SU-DHL-6 (cell line): Measurements from ENCODE around the gene CACNA2D4.

ENCODE experiments used
- H2AFZ ChIP-seq: fragments of 200-600 bp; sonication (generic); 2 replicates; pipeline ENCODE4 v1.6.1; 2014; ENCODE audit warnings: low read depth, mild to moderate bottlenecking, moderate library complexity, mixed read lengths, antibody characterized with exemption, low read length; ENCODE audit not compliant: severe bottlenecking
- H3F3A ChIP-seq: fragments of 200-600 bp; shearing (Covaris generic); 2 replicates; pipeline ENCODE4 v1.6.0; 2016; ENCODE audit warnings: antibody characterized with exemption, mild to moderate bottlenecking; ENCODE audit not compliant: insufficient read depth
- H3K27ac ChIP-seq: fragments of 200-600 bp; sonication (generic); 2 replicates; pipeline ENCODE4 v1.5.1; 2016; ENCODE audit warnings: low read depth, mild to moderate bottlenecking, low read length, moderate library complexity, mixed read lengths
- H3K27me3 ChIP-seq: fragments of 200-600 bp; sonication (generic), shearing (Covaris generic); 2 replicates; pipeline ENCODE4 v1.6.0; 2014; ENCODE audit warnings: mild to moderate bottlenecking, low read length
- H3K36me3 ChIP-seq: fragments of 200-600 bp; sonication (generic); 2 replicates; pipeline ENCODE4 v1.6.1; 2014; ENCODE audit warnings: mild to moderate bottlenecking, low read length, mixed read lengths
- H3K4me2 ChIP-seq: fragments of 300-600, 200-600 bp; shearing (Covaris generic), sonication (generic); 2 replicates; pipeline ENCODE4 v1.6.0; 2014; ENCODE audit warnings: low read length, low read depth, mild to moderate bottlenecking; ENCODE audit not compliant: poor library complexity, severe bottlenecking
- H3K4me3 ChIP-seq: fragments of 200-600 bp; sonication (generic); 2 replicates; pipeline ENCODE4 v1.5.1; 2014; ENCODE audit warnings: antibody characterized with exemption, low read length, mild to moderate bottlenecking, mixed read lengths; ENCODE audit not compliant: insufficient read depth, poor library complexity, severe bottlenecking
- H3K79me2 ChIP-seq: fragments of 200-600 bp; sonication (generic); 2 replicates; pipeline ENCODE4 v1.6.1; 2014; ENCODE audit warnings: mild to moderate bottlenecking, low read length, moderate library complexity; ENCODE audit not compliant: insufficient read depth
- H3K9ac ChIP-seq: fragments of 200-600 bp; sonication (generic); 2 replicates; pipeline ENCODE4 v1.7.0; 2014; ENCODE audit warnings: mild to moderate bottlenecking, low read length
- H3K9me2 ChIP-seq: fragments of 200-600 bp; sonication (generic); replicated peaks from 2 replicates; pipeline ENCODE4 v1.6.1; 2014; ENCODE audit warnings: low read length; ENCODE audit not compliant: insufficient read depth
- H3K9me3 ChIP-seq: fragments of 200-600 bp; sonication (generic); 2 replicates; pipeline ENCODE4 v1.6.1; 2014; ENCODE audit warnings: low read length, mixed read lengths; ENCODE audit not compliant: insufficient read depth
- H4K20me1 ChIP-seq: fragments of 200-600 bp; sonication (generic); 2 replicates; pipeline ENCODE4 v1.6.1; 2014; ENCODE audit warnings: low read depth, mild to moderate bottlenecking, antibody characterized with exemption, low read length, moderate library complexity, mixed read lengths
- EZH2phosphoT487 ChIP-seq: fragments of 200-600 bp; sonication (generic), shearing (Covaris generic); conservative IDR thresholded peaks from 2 replicates; pipeline ENCODE4 v1.6.1; 2018; ENCODE audit warnings: mild to moderate bottlenecking, antibody characterized with exemption, low read length, moderate library complexity, mixed read lengths
- TF ChIP-seq, protein P1 (sequence below): fragments of 200-600 bp; sonication (generic); IDR thresholded peaks from one replicate; pipeline ENCODE4 v1.5.1; 2017; ENCODE audit warnings: antibody characterized with exemption, mild to moderate bottlenecking, low read length, moderate library complexity; ENCODE audit not compliant: insufficient read depth, poor library complexity, severe bottlenecking

The CACNA2D4 gene

DNA sequence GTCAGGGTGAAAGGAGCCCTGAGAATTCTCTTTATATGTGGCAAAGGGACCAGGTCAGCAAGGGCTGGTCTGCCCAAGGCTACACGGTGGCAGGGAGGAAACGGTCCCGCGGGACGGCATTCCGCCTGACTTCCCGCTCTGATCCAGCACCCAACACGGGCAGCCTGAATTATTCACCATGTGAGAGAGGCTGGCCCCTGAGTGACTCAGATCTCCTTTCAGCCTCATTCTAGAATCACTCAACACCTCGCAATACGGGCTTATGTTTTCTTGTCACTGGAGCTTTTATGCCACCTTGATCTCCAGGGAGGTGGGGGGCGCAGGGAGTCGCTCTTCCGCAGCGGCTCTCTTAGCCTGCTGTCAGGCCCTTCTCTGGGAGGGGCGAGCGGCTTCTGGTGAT is 89.6 kb downstream of the CACNA2D4 start:
- no peak overlapping the region for H2AFZ ChIP-seq
- no peak overlapping the region for H3K9ac ChIP-seq
- H3K79me2 ChIP-seq: no peaks in the 10 kb centered on the region
- no peaks in the 10 kb centered on the region for H3F3A ChIP-seq
- H4K20me1 ChIP-seq: no peaks in the 10 kb centered on the region
- no peaks in the 10 kb centered on the region for H3K9me3 ChIP-seq
- no peak for TF ChIP-seq EZH2phosphoT487
- TF ChIP-seq, protein P1, sequence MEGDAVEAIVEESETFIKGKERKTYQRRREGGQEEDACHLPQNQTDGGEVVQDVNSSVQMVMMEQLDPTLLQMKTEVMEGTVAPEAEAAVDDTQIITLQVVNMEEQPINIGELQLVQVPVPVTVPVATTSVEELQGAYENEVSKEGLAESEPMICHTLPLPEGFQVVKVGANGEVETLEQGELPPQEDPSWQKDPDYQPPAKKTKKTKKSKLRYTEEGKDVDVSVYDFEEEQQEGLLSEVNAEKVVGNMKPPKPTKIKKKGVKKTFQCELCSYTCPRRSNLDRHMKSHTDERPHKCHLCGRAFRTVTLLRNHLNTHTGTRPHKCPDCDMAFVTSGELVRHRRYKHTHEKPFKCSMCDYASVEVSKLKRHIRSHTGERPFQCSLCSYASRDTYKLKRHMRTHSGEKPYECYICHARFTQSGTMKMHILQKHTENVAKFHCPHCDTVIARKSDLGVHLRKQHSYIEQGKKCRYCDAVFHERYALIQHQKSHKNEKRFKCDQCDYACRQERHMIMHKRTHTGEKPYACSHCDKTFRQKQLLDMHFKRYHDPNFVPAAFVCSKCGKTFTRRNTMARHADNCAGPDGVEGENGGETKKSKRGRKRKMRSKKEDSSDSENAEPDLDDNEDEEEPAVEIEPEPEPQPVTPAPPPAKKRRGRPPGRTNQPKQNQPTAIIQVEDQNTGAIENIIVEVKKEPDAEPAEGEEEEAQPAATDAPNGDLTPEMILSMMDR: no peak
- H3K27me3 ChIP-seq: no peaks in the 10 kb centered on the region
- H3K4me2 ChIP-seq: no peak overlapping the region
- no peaks in the 10 kb centered on the region for H3K9me2 ChIP-seq
- no peaks in the 10 kb centered on the region for H3K36me3 ChIP-seq
- no peak overlapping the region for H3K27ac ChIP-seq
- H3K4me3 ChIP-seq: no peak overlapping the region

GRCh38 chr12:1827826-1828805 is 90.3 kb downstream of the CACNA2D4 start:
- Histone ChIP-seq H3K36me3 (no peaks in the 10 kb centered on the region), H3F3A (no peaks in the 10 kb centered on the region), H3K9ac (no peak overlapping the region), H3K79me2 (no peaks in the 10 kb centered on the region), H3K27ac (no peak overlapping the region), H3K9me3 (no peaks in the 10 kb centered on the region), H4K20me1 (no peaks in the 10 kb centered on the region), H3K9me2 (no peaks in the 10 kb centered on the region), H3K4me2 (no peak overlapping the region), H3K27me3 (no peaks in the 10 kb centered on the region), H3K4me3 (no peak overlapping the region), H2AFZ (no peak overlapping the region)
- no peak for TF ChIP-seq EZH2phosphoT487
- TF ChIP-seq, protein P1: no peak

DNA sequence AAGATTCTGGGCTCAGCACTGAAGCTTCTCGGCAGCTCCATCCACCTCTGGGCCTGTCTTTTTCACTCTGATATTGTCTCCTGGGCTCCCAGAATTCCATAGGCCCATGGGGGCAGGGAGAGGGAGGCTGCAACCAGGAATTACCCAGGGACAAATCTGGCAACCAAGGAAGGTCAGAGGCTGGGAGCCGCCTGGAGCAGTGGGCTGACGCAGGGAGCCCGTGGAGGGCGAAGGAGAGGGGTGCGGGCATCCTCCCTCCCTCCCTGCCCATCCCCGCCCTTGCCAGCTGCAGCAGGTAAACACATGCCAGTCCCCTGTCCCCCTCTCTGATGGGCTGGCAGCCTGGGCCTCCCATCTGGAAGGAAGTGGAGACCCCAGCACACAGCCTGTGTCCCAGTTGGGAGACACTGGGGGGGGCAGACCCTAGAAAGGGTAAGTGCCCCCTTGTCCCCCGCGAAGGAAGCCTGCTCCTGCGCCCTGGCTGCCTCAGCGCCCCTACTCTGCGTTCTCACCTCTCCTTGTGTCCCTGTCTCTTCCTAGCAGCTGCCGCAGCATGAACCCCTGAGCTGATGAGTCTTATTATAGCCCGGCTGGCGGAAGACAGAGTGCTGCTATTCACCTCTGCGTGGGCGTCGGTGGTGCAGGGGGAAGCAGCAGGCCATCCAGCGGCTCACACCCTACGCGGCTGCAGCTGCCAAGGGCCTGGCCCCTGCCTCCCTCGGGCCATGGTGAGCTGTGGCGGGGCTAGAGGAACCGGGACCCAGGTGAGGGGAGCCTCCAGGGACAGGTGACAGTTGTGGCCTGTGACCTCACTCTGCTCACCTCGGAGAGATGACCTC is 91.4 kb downstream of the CACNA2D4 start:
- no peaks in the 10 kb centered on the region for H3K27me3 ChIP-seq
- no peak overlapping the region for H3K9ac ChIP-seq
- H4K20me1 ChIP-seq: no peaks in the 10 kb centered on the region
- no peak overlapping the region for H2AFZ ChIP-seq
- H3K4me2 ChIP-seq: no peak overlapping the region
- no peaks in the 10 kb centered on the region for H3K9me2 ChIP-seq
- no peaks in the 10 kb centered on the region for H3F3A ChIP-seq
- H3K27ac ChIP-seq: no peak overlapping the region
- H3K79me2 ChIP-seq: no peaks in the 10 kb centered on the region
- no peaks in the 10 kb centered on the region for H3K36me3 ChIP-seq
- no peaks in the 10 kb centered on the region for H3K9me3 ChIP-seq
- H3K4me3 ChIP-seq: no peak overlapping the region
- TF ChIP-seq, protein P1: no peak
- TF ChIP-seq EZH2phosphoT487: no peak
